GM18951 (cell line): Measurements from ENCODE around the gene LRRC8C.

Experiments used
- POLR2A ChIP-seq: IDR thresholded peaks from 4 replicates; pipeline ENCODE4 v1.6.1; 2011; ENCODE audit warnings: mild to moderate bottlenecking; ENCODE audit not compliant: insufficient read length, insufficient read depth; ENCODE audit errors: extremely low read depth
- in situ Hi-C: fragments of 300-500 bp; cut with MboI; formaldehyde crosslinking; loops from one replicate; pipeline ENCODE4 v1.12.0; 2022; ENCODE audit warnings: low sequenced_read_pairs, mixed read lengths, inconsistent platforms; ENCODE audit not compliant: unreplicated experiment

The LRRC8C gene

GRCh38 chr1:89652373-89652772, 19.5 kb downstream of the LRRC8C start:
- TF ChIP-seq POLR2A: no peak
- in situ Hi-C loops: no loop called here

GRCh38 chr1:89657886-89658285, 25.0 kb downstream of the LRRC8C start:
- no peak for TF ChIP-seq POLR2A
- in situ Hi-C loops: no loop called here

- in situ Hi-C loops: no loop called here
- no peak for TF ChIP-seq POLR2A
Observed at GRCh38 chr1:89659322-89660081, 26.6 kb downstream of the LRRC8C start.

- TF ChIP-seq POLR2A: no peak
- in situ Hi-C loops: no loop called here
Observed at GRCh38 chr1:89660224-89661061, 27.5 kb downstream of the LRRC8C start.

- no peak for TF ChIP-seq POLR2A
- in situ Hi-C loops: no loop called here
Observed at GRCh38 chr1:89665941-89666340, 33.0 kb downstream of the LRRC8C start.

GRCh38 chr1:89666640-89667039, 33.7 kb downstream of the LRRC8C start:
- TF ChIP-seq POLR2A: no peak
- in situ Hi-C loops: no loop called here

GRCh38 chr1:89667691-89668090, 34.8 kb downstream of the LRRC8C start:
- in situ Hi-C loops: no loop called here
- TF ChIP-seq POLR2A: no peak

- in situ Hi-C loops: no loop called here
- no peak for TF ChIP-seq POLR2A
Observed at GRCh38 chr1:89668961-89669360, 36.0 kb downstream of the LRRC8C start.

- TF ChIP-seq POLR2A: no peak
- in situ Hi-C loops: no loop called here
Observed at GRCh38 chr1:89669441-89669840, 36.5 kb downstream of the LRRC8C start.

GRCh38 chr1:89670163-89670562, 37.2 kb downstream of the LRRC8C start:
- TF ChIP-seq POLR2A: no peak
- in situ Hi-C loops: no loop called here

GRCh38 chr1:89670711-89671110, 37.8 kb downstream of the LRRC8C start:
- no peak for TF ChIP-seq POLR2A
- in situ Hi-C loops: no loop called here

- TF ChIP-seq POLR2A: no peak
- in situ Hi-C loops: no loop called here
Observed at GRCh38 chr1:89671775-89672488, 39.0 kb downstream of the LRRC8C start.

- in situ Hi-C loops: no loop called here
- TF ChIP-seq POLR2A: no peak
Observed at GRCh38 chr1:89672489-89673183, 39.7 kb downstream of the LRRC8C start.
